Neural cell (in vitro differentiated cells): ENCODE data around the gene CELSR1.

Experiments used
- CTCF ChIP-seq: fragments of 450-650 bp; IDR thresholded peaks from 2 replicates; pipeline ENCODE4 v1.5.1; 2014; ENCODE audit warnings: antibody characterized with exemption, mild to moderate bottlenecking, moderate library complexity; ENCODE audit not compliant: poor library complexity, severe bottlenecking
- EP300 ChIP-seq: fragments of 450-650 bp; conservative IDR thresholded peaks from 2 replicates; pipeline ENCODE4 v1.6.1; 2014; ENCODE audit warnings: antibody characterized with exemption, mild to moderate bottlenecking, moderate library complexity; ENCODE audit not compliant: poor library complexity, severe bottlenecking
- POLR2AphosphoS5 ChIP-seq: IDR thresholded peaks from 2 replicates; pipeline ENCODE4 v1.6.1; 2012

- TF ChIP-seq CTCF (no peak), POLR2AphosphoS5 (no peak), EP300 (no peak)
Observed at GRCh38 chr22:46448333-46448732, 89.1 kb downstream of the CELSR1 start.
